Stimulated activated CD4-positive, alpha-beta T cell treated with anti-CD3 and anti-CD28 coated beads, Interleukin-12 subunit alpha, Interleukin-12 subunit beta, amount 100 ng/mL, for 48 hours (primary cell): ENCODE data around the gene POTEF.
"Not testable (repeated sequence)": the region's sequence is repeated elsewhere in the genome, so short reads cannot be mapped to it uniquely, and the experiment has no call there.

Experiments
- DNase-seq, 3 donors: peaks; one replicate each; pipeline ENCODE4 v3.0.0-alpha.2; 2020; ENCODE audit warnings: low read depth in 2 of 3, low spot score in 1 of 3

The POTEF gene

GRCh38 chr2:130128464-130128863 lies 558 bp downstream of the POTEF start:
- DNase-seq = not testable (repeated sequence)

DNA sequence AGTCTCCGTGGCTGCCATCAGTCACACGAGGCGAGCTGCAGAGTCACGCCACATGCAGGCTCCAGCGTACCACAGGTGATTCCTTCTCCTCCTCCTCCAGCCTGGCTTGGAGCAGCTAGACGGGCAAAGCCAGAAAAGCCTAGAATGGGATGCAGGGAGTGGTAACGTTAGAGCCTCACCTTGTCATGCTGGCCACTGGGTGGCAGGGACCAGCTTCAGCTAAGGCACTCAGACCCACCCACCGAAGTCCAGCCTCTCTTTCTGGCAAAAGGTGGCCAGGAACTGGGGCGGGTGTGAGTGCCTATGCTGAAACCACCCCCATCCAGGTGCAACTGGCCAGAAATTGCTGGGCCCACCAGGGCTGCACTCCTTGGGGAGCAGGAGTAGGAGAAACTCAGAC lies 1.3 kb downstream of the POTEF start:
- not testable (repeated sequence) for DNase-seq

GRCh38 chr2:130120924-130121323 lies 8.1 kb downstream of the POTEF start:
- DNase-seq = not testable (repeated sequence)

DNA sequence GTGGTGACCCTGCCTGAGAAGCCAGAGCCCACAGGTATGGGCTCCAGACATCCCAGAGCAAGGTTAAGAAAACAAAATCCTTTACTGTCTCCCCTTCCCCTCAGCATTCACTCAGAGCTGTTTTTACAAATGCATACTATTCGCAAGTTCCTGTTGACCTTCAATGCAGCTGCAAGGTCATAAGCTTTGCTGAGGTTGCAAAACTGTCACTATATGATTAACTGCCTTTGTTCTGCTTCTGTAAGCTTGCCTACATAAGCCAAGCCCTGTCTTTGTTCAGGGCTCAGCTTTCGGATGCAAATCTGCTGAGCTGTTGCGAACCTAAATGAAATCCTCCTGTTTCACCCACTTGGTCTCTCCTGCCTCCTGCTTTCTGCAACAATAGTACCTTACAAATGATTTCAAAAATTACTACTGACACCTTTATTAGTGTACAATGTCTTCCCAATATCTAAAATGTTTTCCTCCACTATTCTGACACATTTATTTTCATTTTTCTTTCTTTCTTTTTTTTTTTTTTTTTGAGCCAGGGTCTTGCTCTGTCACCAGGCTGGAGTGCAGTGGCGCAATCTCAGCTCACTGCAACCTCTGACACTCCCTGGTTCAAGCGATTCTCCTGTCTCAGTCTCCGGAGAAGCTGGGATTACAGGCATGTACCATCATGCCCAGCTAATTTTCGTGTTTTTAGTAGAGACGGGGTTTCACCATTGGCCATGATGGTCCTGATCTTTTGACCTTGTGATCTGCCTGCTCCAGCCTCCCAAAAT lies 26.2 kb downstream of the POTEF start:
- not testable (repeated sequence) for DNase-seq

GRCh38 chr2:130062645-130063044 lies 66.4 kb downstream of the POTEF start:
- DNase-seq = not testable (repeated sequence)

DNA sequence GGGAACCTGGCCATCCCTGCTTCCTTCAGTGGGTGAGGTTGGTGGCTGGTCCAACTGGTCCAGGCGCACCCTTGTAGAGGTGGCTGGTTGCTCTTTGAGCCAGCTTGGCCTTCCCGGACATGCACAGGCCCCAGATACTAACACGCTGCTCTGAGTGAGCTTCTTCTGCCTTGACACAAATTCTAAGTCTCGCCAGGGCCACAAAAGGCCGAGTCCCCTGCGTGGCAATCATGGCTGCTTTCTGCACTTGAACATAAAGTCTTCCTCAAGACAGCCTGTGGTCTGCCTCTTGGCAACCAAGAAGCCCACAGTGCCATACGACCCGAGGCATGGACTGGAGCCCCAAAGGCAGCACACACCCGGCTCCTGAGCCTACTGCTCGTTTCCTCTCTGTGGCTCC lies 69.0 kb downstream of the POTEF start:
- DNase-seq = not testable (repeated sequence)

DNA sequence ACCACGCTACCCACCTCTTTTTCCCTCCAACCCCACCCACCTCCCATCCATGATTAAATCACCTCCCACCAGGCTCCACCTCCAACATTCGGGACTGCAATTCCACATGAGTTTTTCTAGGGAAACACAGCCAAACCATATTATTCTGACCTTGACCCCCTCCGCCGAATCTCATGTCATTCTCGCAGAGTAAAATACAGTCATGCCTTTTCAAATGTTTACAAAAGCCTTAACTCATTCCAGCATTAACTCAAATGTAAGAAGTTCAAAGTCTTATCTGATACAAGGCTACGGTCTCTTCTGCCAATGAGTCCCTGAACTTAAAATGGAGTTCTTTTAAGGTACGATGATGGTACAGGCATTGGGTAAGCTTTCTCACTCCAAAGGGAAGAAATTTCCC lies 72.7 kb downstream of the POTEF start:
- not testable (repeated sequence) for DNase-seq

DNA sequence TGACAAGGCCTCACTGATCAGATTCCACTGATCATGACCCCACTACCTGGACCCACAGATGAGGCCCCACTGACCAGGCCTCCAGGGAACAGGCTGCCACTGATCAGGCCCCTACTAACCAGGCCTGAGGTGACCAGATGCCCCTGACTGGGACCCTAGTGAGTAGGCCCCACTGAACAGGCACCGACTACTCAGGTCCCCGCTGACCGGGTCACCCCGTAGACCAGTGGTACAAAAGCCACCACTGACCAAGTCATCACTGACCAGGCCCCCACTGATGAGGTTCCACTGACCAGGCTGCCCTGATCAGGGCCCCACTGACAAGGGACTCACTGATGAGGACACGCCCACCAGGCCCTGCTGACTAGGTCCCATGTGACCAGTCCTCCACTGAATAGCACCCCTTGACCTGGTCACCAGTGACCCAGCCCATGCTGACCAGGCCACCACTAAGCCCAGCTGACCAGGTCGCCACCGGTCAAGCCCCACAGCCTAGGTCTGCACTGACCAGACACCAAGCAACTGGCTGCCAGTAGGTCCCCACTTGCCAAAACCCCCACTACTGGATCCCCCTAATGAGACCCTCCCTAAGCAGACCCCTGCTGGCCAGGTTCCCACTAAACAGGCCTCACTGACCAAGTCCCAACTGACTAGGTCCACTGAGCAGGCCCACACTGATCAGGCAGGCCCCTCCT lies 75.7 kb downstream of the POTEF start:
- DNase-seq = not testable (repeated sequence)

DNA sequence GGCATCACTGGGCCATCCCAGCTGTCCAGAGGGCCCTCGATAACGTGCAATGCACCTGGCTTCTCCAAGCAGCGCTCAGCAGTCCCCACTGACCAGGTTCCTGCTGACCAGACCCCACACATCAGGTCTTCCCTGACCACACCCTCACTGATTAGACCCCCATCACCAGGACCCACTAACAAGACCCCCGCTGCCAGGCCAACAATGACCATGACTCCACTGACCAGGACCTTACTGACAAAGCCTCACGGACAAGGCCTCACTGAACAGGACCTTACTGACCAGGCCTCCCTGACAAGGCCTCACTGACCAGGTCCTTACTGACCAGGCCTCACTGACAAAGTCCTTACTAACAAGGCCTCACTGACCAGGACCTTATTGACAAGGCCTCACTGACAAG lies 76.6 kb downstream of the POTEF start:
- DNase-seq = not testable (repeated sequence)

- DNase-seq = not testable (repeated sequence)
These were observed 80.6 kb downstream of the POTEF start for GRCh38 chr2:130048422-130048821.

DNA sequence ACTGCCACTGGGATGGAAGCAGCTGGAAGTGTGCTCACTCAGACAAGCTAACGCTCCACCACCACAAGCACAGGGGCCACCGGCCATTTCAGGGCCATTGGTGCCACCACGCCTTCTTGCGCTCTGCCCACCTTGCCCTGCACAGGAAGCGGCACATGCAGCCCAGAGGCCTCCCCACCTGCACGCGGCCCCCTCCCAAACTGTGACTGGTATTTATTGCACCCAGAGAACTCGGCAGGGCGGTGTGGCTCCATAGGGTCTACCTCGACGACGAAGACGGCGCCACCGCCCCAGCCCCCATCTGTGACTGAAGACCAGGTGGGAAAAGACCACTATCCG lies 90.8 kb downstream of the POTEF start:
- not testable (repeated sequence) for DNase-seq

- DNase-seq = not testable (repeated sequence)
These were observed 103.1 kb downstream of the POTEF start for GRCh38 chr2:130025931-130026330.
